SK-N-SH (cell line): ENCODE results near the gene LGALS12. TPM values are rescaled to one million over a fixed set of nuclear protein-coding genes. Genes with fewer than 3 reads are reported as not detected.

Source experiments
- CTCF ChIA-PET: fragments of 300-600, 350-600 bp; formaldehyde crosslinking; extraction: SDS; loops from one replicate; lab custom pipeline; 2021; lab: Yijun Ruan, JAX
- POLR2A ChIA-PET: fragments of 350-600 bp; sonication (Branson Sonifier 250); formaldehyde crosslinking; extraction: SDS; loops from one replicate; lab custom pipeline; 2020; ENCODE audit warnings: antibody characterized with exemption, inconsistent platforms; lab: Yijun Ruan, JAX
- DNase-seq: peaks from one replicate; pipeline ENCODE4 v3.0.0; 2012
- H2AFZ ChIP-seq: fragments of 200-600 bp; sonication (generic); 2 replicates; pipeline ENCODE4 v1.8.1; 2016; ENCODE audit warnings: antibody characterized with exemption, mild to moderate bottlenecking, low read depth
- H3F3A ChIP-seq: fragments of 200-600 bp; sonication (generic); replicated peaks from 2 replicates; pipeline ENCODE3; 2016; ENCODE audit warnings: antibody characterized with exemption, mild to moderate bottlenecking; ENCODE audit not compliant: insufficient read depth
- H3K27ac ChIP-seq, 2 experiments: fragments of 200-500 bp in 1 of 2; fragments of 200-600 bp in 1 of 2; sonication (Bioruptor generic) in 1 of 2; sonication (generic), shearing (Covaris generic) in 1 of 2; 2 replicates each; pipeline versions ENCODE4 v1.5.1 to v1.6.1; 2014 to 2016; ENCODE audit warnings: low read depth in 2 of 2, inconsistent platforms in 1 of 2, low read length in 1 of 2, mild to moderate bottlenecking in 1 of 2, mixed read lengths in 1 of 2
- H3K27me3 ChIP-seq: fragments of 200-600 bp; sonication (generic), shearing (Covaris generic); 2 replicates; pipeline ENCODE4 v1.6.1; 2016; ENCODE audit warnings: mixed run types; ENCODE audit not compliant: insufficient read depth
- H3K36me3 ChIP-seq, 2 experiments: fragments of 200-500 bp in 1 of 2; fragments of 200-600 bp in 1 of 2; sonication (Bioruptor generic) in 1 of 2; sonication (generic) in 1 of 2; replicated peaks in 1 of 2; 2 replicates each; pipeline versions ENCODE3 to v1.5.1; 2014 to 2016; ENCODE audit warnings: low read length in 1 of 2, mild to moderate bottlenecking in 1 of 2; ENCODE audit not compliant: insufficient read depth in 2 of 2, control insufficient read depth in 1 of 2
- H3K4me1 ChIP-seq, 2 experiments: fragments of 200-500 bp in 1 of 2; fragments of 200-600 bp in 1 of 2; sonication (Bioruptor generic) in 1 of 2; sonication (generic), shearing (Covaris generic) in 1 of 2; 2 replicates each; pipeline versions ENCODE4 v1.5.1 to v1.6.1; 2014 to 2016; ENCODE audit warnings: low read depth in 1 of 2, low read length in 1 of 2, mixed run types in 1 of 2; ENCODE audit not compliant: insufficient read depth in 2 of 2, control insufficient read depth in 1 of 2
- H3K4me2 ChIP-seq: fragments of 200-600 bp; sonication (generic), shearing (Covaris generic); 2 replicates; pipeline ENCODE4 v1.6.1; 2017; ENCODE audit warnings: mixed run types
- H3K4me3 ChIP-seq, 2 experiments: fragments of 200-500 bp in 1 of 2; fragments of 200-600 bp in 1 of 2; sonication (Bioruptor generic) in 1 of 2; sonication (generic), shearing (Covaris generic) in 1 of 2; 2 replicates each; pipeline versions ENCODE4 v1.5.1 to v1.8.1; 2014 to 2016; ENCODE audit warnings: low read depth in 2 of 2, inconsistent platforms in 1 of 2, low read length in 1 of 2, mild to moderate bottlenecking in 1 of 2, mixed read lengths in 1 of 2, moderate library complexity in 1 of 2
- H3K79me2 ChIP-seq: fragments of 200-600 bp; sonication (generic); 2 replicates; pipeline ENCODE4 v1.8.1; 2017; ENCODE audit warnings: mild to moderate bottlenecking; ENCODE audit not compliant: insufficient read depth
- H3K9ac ChIP-seq: fragments of 200-600 bp; sonication (generic); 2 replicates; pipeline ENCODE4 v1.6.1; 2017; ENCODE audit warnings: mixed run types
- H3K9me2 ChIP-seq: fragments of 200-600 bp; sonication (generic); 2 replicates; pipeline ENCODE4 v1.6.1; 2017; ENCODE audit warnings: mixed run types
- H3K9me3 ChIP-seq: fragments of 200-600 bp; sonication (generic); 2 replicates; pipeline ENCODE4 v1.6.1; 2017; ENCODE audit warnings: mixed run types, mild to moderate bottlenecking, moderate library complexity
- H4K20me1 ChIP-seq: fragments of 200-600 bp; sonication (generic); 2 replicates; pipeline ENCODE4 v1.6.1; 2017; ENCODE audit warnings: mild to moderate bottlenecking, mixed run types; ENCODE audit not compliant: insufficient read depth
- CTCF ChIP-seq: fragments of 200-600 bp; sonication (generic); IDR thresholded peaks from 2 replicates; pipeline ENCODE4 v1.6.1; 2017; ENCODE audit warnings: antibody characterized with exemption, mild to moderate bottlenecking, moderate library complexity
- FOXJ3 ChIP-seq: sonication (generic); formaldehyde crosslinking; IDR thresholded peaks from 2 replicates; pipeline ENCODE4 v1.5.1; 2020; ENCODE audit warnings: mild to moderate bottlenecking, missing genetic modification reagents
- GATA2 ChIP-seq: sonication (generic); formaldehyde crosslinking; IDR thresholded peaks from 2 replicates; pipeline ENCODE4 v1.5.0; 2020; ENCODE audit warnings: mild to moderate bottlenecking, missing genetic modification reagents
- JUND ChIP-seq: IDR thresholded peaks from 2 replicates; pipeline ENCODE4 v1.4.0; 2012
- MEF2A ChIP-seq: IDR thresholded peaks from 2 replicates; pipeline ENCODE4 v1.4.0; 2012; ENCODE audit warnings: low read depth, borderline replicate concordance
- MXI1 ChIP-seq: IDR thresholded peaks from 2 replicates; pipeline ENCODE4 v1.6.1; 2012; ENCODE audit warnings: mild to moderate bottlenecking, low read depth, low read length, improper control_type of control experiment
- NFIC ChIP-seq: IDR thresholded peaks from 2 replicates; pipeline ENCODE4 v1.4.0; 2012; ENCODE audit warnings: borderline replicate concordance
- NRF1 ChIP-seq: IDR thresholded peaks from 2 replicates; pipeline ENCODE4 v1.6.1; 2012; ENCODE audit warnings: low read depth, mild to moderate bottlenecking, low read length
- PBX3 ChIP-seq: IDR thresholded peaks from 2 replicates; pipeline ENCODE4; 2012
- POLR2AphosphoS5 ChIP-seq: IDR thresholded peaks from 2 replicates; pipeline ENCODE4 v1.6.1; 2012; ENCODE audit warnings: low read depth, low read length
- RCOR1 ChIP-seq: fragments of 150-350 bp; IDR thresholded peaks from 2 replicates; pipeline ENCODE4 v1.6.1; 2017; ENCODE audit warnings: antibody characterized with exemption, low read length
- REST ChIP-seq: IDR thresholded peaks from 2 replicates; pipeline ENCODE4 v1.6.1; 2012; ENCODE audit warnings: mild to moderate bottlenecking, low read depth, low read length, moderate library complexity
- RFX5 ChIP-seq: IDR thresholded peaks from 2 replicates; pipeline ENCODE4 v1.6.1; 2012; ENCODE audit warnings: mild to moderate bottlenecking, improper control_type of control experiment, low read length
- RXRA ChIP-seq: IDR thresholded peaks from 2 replicates; pipeline ENCODE4 v1.4.0; 2012; ENCODE audit warnings: low read depth, mild to moderate bottlenecking, borderline replicate concordance
- SMC3 ChIP-seq: IDR thresholded peaks from 2 replicates; pipeline ENCODE4 v1.6.1; 2012; ENCODE audit warnings: low read depth, low read length, improper control_type of control experiment
- TAF1 ChIP-seq: IDR thresholded peaks from 2 replicates; pipeline ENCODE4 v1.6.1; 2012; ENCODE audit warnings: low read depth, mild to moderate bottlenecking, low read length, moderate library complexity, borderline replicate concordance
- TCF12 ChIP-seq: IDR thresholded peaks from 2 replicates; pipeline ENCODE4 v1.4.0; 2012
- TEAD4 ChIP-seq: IDR thresholded peaks from 2 replicates; pipeline ENCODE4 v1.4.0; 2012; ENCODE audit warnings: mild to moderate bottlenecking, borderline replicate concordance; ENCODE audit not compliant: insufficient read depth
- USF1 ChIP-seq: IDR thresholded peaks from 2 replicates; pipeline ENCODE4 v1.4.0; 2012; ENCODE audit warnings: low read depth, borderline replicate concordance
- WGBS: methylation state at CpG from one replicate; pipeline ENCODE4 v1.1.6; 2017; ENCODE audit warnings: low lambda C conversion rate; 5-methylcytosine and 5-hydroxymethylcytosine counted together
- polyA plus RNA-seq, 3 experiments: library from polyadenylated mRNA; depleted of rRNA; stranded (reverse); fragments of >200 nt; gene quantifications; 2 replicates each; pipeline ENCODE4 v1.2.3, GENCODE V29; 2012
- TF ChIP-seq, protein P1 (sequence below): IDR thresholded peaks from 2 replicates; pipeline ENCODE4 v1.4.0; 2012; ENCODE audit warnings: low read depth

The LGALS12 gene
- polyA plus RNA-seq, 1 of the 3 experiments (the other 2 are of a cell fraction) = not detected

GRCh38 chr11:63551091-63551888 is 45.4 kb downstream of the LGALS12 start:
- Histone ChIP-seq H3K4me2 (no peak overlapping the region), H3K27me3 (no peaks in the 10 kb centered on the region), H3K36me3 (no peaks in the 10 kb centered on the region), H4K20me1 (no peaks in the 10 kb centered on the region), H3F3A (no peaks in the 10 kb centered on the region), H3K9me3 (no peaks in the 10 kb centered on the region), H3K4me1 (no peaks in the 10 kb centered on the region), H2AFZ (no peak overlapping the region), H3K27ac (no peak overlapping the region), H3K4me3 (no peak overlapping the region), H3K79me2 (no peaks in the 10 kb centered on the region), H3K9ac (no peak overlapping the region), H3K9me2 (no peaks in the 10 kb centered on the region)
- DNase-seq = no peak
- WGBS = 85% methylated on average over 26 of the region's 27 CpGs
- no peak for TF ChIP-seq PBX3
- TF ChIP-seq SMC3 = no peak
- no peak for TF ChIP-seq RFX5
- TF ChIP-seq CTCF = no peak
- TF ChIP-seq TAF1 = no peak
- TF ChIP-seq TCF12 = no peak
- TF ChIP-seq FOXJ3 (CRISPR knock-in tag) = no peak
- no peak for TF ChIP-seq GATA2 (CRISPR knock-in tag)
- TF ChIP-seq MXI1 = no peak
- no peak for TF ChIP-seq USF1
- TF ChIP-seq MEF2A = no peak
- TF ChIP-seq TEAD4 = no peak
- TF ChIP-seq RCOR1 = no peak
- TF ChIP-seq, protein P1, sequence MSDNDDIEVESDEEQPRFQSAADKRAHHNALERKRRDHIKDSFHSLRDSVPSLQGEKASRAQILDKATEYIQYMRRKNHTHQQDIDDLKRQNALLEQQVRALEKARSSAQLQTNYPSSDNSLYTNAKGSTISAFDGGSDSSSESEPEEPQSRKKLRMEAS = no peak
- TF ChIP-seq NFIC = no peak
- no peak for TF ChIP-seq JUND
- TF ChIP-seq NRF1 = no peak
- no peak for TF ChIP-seq REST
- TF ChIP-seq POLR2AphosphoS5 = no peak
- no peak for TF ChIP-seq RXRA
- ChIA-PET POLR2A (no interaction called here), CTCF (no interaction called here)
